ENCODE data around the gene LRRC4B. TPM values are rescaled to one million over a fixed set of nuclear protein-coding genes. Genes with fewer than 3 reads are reported as not detected.

LRRC4B gene
- total and polyA plus RNA-seq, 2 of the 8 experiments (the other 6 are each of a cell fraction or from before 2014, with no cell fraction given) = 13.4 to 21.2 TPM

GRCh38 chr19:50542943-50543342 is 25.3 kb downstream of the LRRC4B start (continued):
- TF ChIP-seq HDAC2 (IDR thresholded peaks at IDR 0.05; ENCODE audit: borderline replicate concordance in 1 of 2, low read depth in 2 of 2, low read length in 2 of 2) = no peak
- no peak for TF ChIP-seq RAD21 (IDR thresholded peaks at IDR 0.05 in 1 of 2, conservative IDR thresholded peaks at IDR 0.05 in 1 of 2; ENCODE audit: low read depth in 2 of 2, low read length in 2 of 2)
- no peak for TF ChIP-seq CEBPB (IDR thresholded peaks at IDR 0.05; ENCODE audit: low read depth, low read length)
- TF ChIP-seq SP1 (IDR thresholded peaks at IDR 0.05; ENCODE audit: low read depth, low read length) = no peak
- no peak for TF ChIP-seq CTBP2 (IDR thresholded peaks at IDR 0.05; ENCODE audit: borderline replicate concordance, insufficient read depth, insufficient read length, low read length)
- TF ChIP-seq, protein P1, sequence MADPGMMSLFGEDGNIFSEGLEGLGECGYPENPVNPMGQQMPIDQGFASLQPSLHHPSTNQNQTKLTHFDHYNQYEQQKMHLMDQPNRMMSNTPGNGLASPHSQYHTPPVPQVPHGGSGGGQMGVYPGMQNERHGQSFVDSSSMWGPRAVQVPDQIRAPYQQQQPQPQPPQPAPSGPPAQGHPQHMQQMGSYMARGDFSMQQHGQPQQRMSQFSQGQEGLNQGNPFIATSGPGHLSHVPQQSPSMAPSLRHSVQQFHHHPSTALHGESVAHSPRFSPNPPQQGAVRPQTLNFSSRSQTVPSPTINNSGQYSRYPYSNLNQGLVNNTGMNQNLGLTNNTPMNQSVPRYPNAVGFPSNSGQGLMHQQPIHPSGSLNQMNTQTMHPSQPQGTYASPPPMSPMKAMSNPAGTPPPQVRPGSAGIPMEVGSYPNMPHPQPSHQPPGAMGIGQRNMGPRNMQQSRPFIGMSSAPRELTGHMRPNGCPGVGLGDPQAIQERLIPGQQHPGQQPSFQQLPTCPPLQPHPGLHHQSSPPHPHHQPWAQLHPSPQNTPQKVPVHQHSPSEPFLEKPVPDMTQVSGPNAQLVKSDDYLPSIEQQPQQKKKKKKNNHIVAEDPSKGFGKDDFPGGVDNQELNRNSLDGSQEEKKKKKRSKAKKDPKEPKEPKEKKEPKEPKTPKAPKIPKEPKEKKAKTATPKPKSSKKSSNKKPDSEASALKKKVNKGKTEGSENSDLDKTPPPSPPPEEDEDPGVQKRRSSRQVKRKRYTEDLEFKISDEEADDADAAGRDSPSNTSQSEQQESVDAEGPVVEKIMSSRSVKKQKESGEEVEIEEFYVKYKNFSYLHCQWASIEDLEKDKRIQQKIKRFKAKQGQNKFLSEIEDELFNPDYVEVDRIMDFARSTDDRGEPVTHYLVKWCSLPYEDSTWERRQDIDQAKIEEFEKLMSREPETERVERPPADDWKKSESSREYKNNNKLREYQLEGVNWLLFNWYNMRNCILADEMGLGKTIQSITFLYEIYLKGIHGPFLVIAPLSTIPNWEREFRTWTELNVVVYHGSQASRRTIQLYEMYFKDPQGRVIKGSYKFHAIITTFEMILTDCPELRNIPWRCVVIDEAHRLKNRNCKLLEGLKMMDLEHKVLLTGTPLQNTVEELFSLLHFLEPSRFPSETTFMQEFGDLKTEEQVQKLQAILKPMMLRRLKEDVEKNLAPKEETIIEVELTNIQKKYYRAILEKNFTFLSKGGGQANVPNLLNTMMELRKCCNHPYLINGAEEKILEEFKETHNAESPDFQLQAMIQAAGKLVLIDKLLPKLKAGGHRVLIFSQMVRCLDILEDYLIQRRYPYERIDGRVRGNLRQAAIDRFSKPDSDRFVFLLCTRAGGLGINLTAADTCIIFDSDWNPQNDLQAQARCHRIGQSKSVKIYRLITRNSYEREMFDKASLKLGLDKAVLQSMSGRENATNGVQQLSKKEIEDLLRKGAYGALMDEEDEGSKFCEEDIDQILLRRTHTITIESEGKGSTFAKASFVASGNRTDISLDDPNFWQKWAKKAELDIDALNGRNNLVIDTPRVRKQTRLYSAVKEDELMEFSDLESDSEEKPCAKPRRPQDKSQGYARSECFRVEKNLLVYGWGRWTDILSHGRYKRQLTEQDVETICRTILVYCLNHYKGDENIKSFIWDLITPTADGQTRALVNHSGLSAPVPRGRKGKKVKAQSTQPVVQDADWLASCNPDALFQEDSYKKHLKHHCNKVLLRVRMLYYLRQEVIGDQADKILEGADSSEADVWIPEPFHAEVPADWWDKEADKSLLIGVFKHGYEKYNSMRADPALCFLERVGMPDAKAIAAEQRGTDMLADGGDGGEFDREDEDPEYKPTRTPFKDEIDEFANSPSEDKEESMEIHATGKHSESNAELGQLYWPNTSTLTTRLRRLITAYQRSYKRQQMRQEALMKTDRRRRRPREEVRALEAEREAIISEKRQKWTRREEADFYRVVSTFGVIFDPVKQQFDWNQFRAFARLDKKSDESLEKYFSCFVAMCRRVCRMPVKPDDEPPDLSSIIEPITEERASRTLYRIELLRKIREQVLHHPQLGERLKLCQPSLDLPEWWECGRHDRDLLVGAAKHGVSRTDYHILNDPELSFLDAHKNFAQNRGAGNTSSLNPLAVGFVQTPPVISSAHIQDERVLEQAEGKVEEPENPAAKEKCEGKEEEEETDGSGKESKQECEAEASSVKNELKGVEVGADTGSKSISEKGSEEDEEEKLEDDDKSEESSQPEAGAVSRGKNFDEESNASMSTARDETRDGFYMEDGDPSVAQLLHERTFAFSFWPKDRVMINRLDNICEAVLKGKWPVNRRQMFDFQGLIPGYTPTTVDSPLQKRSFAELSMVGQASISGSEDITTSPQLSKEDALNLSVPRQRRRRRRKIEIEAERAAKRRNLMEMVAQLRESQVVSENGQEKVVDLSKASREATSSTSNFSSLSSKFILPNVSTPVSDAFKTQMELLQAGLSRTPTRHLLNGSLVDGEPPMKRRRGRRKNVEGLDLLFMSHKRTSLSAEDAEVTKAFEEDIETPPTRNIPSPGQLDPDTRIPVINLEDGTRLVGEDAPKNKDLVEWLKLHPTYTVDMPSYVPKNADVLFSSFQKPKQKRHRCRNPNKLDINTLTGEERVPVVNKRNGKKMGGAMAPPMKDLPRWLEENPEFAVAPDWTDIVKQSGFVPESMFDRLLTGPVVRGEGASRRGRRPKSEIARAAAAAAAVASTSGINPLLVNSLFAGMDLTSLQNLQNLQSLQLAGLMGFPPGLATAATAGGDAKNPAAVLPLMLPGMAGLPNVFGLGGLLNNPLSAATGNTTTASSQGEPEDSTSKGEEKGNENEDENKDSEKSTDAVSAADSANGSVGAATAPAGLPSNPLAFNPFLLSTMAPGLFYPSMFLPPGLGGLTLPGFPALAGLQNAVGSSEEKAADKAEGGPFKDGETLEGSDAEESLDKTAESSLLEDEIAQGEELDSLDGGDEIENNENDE (IDR thresholded peaks at IDR 0.05; ENCODE audit: insufficient replicate concordance, low read length) = no peak
- TF ChIP-seq, protein P2, sequence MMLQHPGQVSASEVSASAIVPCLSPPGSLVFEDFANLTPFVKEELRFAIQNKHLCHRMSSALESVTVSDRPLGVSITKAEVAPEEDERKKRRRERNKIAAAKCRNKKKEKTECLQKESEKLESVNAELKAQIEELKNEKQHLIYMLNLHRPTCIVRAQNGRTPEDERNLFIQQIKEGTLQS (IDR thresholded peaks at IDR 0.05; ENCODE audit: insufficient read depth, low read depth, low read length) = no peak
- no peak for TF ChIP-seq BCL11A (IDR thresholded peaks at IDR 0.05; ENCODE audit: low read depth in 2 of 2, low read length in 2 of 2)
- no peak for TF ChIP-seq GABPA (IDR thresholded peaks at IDR 0.05; ENCODE audit: borderline replicate concordance, insufficient read depth, low read length)
- no peak for TF ChIP-seq TAF7 (optimal IDR thresholded peaks at IDR 0.05; ENCODE audit: borderline replicate concordance, low read depth, low read length)
